ENCODE results near the gene HOOK1. TPM values are rescaled to one million over a fixed set of nuclear protein-coding genes. Genes with fewer than 3 reads are reported as not detected.

HOOK1 gene
- total and polyA plus RNA-seq, 2 of the 13 experiments (the other 11 are each of a cell fraction or from before 2014, with no cell fraction given), result 11.3 to 24.2 TPM

GRCh38 chr1:59885160-59885832 is 70.5 kb downstream of the HOOK1 start:
- ChIA-PET POLR2A (no interaction called here), CTCF (ENCODE audit: low intra/inter-chr PET ratio, low total read pairs) (no interaction called here)
- DNase-seq (ENCODE audit: low spot score) (no peak), ATAC-seq (no peak), FAIRE-seq (no peak)
- H3K9me3 ChIP-seq (ENCODE audit: low read length), result no peaks in the 10 kb centered on the region
- H3K4me3 ChIP-seq (replicated peaks in 1 of 3; ENCODE audit: insufficient read depth in 1 of 3, low read depth in 2 of 3, low read length in 3 of 3), result no peak overlapping the region
- no peak overlapping the region for H3K27ac ChIP-seq (ENCODE audit: extremely low read length, insufficient read depth, low read length)
- H3K9ac ChIP-seq (ENCODE audit: insufficient read depth, low read depth, low read length), result no peak overlapping the region
- in situ Hi-C loops (cut with HindIII; ENCODE audit: extremely low pct_ligation_motif_present, low pct_unique_long_range_greater_than_20kb) (no loop called here), intact Hi-C loops (cut with micrococcal nuclease; ENCODE audit: unreplicated experiment) (no loop called here)
- H4K20me1 ChIP-seq (ENCODE audit: insufficient read depth, low read length), result no peaks in the 10 kb centered on the region
- H2AFZ ChIP-seq (ENCODE audit: low read length), result no peak overlapping the region
- H3K4me2 ChIP-seq (ENCODE audit: low read depth, low read length), result no peak overlapping the region
- H3K79me2 ChIP-seq (ENCODE audit: insufficient read depth, low read length), result no peaks in the 10 kb centered on the region
- no peaks in the 10 kb centered on the region for H3K36me3 ChIP-seq (replicated peaks in 1 of 2; ENCODE audit: control insufficient read depth in 1 of 2, insufficient read depth in 2 of 2, low read length in 2 of 2)
- WGBS (ENCODE audit: low lambda C conversion rate), result 0% methylated on average over 2 of the region's 3 CpGs
- peaks cover 10% of the 10 kb centered on the region for H3K4me1 ChIP-seq (ENCODE audit: insufficient read depth, low read length)
- TF ChIP-seq RXRA (CRISPR knock-in tag; IDR thresholded peaks at IDR 0.05) (no peak), RFX3 (CRISPR knock-in tag; IDR thresholded peaks at IDR 0.05) (no peak), ZNF44 (CRISPR knock-in tag; IDR thresholded peaks at IDR 0.05) (no peak), FOXJ3 (CRISPR knock-in tag; IDR thresholded peaks at IDR 0.05; ENCODE audit: borderline replicate concordance) (no peak), SOX13 (IDR thresholded peaks at IDR 0.05) (no peak), SOX13 (CRISPR knock-in tag; conservative IDR thresholded peaks at IDR 0.05 in 1 of 2, IDR thresholded peaks at IDR 0.05 in 1 of 2) (no peak), ZBTB21 (CRISPR knock-in tag; IDR thresholded peaks at IDR 0.05) (no peak), MYNN (CRISPR knock-in tag; IDR thresholded peaks at IDR 0.05; ENCODE audit: low read depth) (no peak), ZFP36L2 (CRISPR knock-in tag; IDR thresholded peaks at IDR 0.05) (no peak), RFXANK (CRISPR knock-in tag; IDR thresholded peaks at IDR 0.05) (no peak)
- TF ChIP-seq, protein P1, sequence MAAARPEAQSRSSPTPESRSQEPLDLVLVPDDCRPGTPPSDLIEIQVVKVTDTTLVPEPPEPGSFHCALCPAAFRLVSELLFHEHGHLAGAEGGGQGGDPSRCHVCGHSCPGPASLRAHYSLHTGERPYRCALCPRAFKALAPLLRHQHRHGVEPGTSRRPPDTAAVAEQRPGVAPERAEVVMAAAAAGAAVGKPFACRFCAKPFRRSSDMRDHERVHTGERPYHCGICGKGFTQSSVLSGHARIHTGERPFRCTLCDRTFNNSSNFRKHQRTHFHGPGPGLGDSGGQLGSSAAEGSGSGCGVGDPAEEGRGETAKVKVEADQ (CRISPR knock-in tag; IDR thresholded peaks at IDR 0.05; ENCODE audit: borderline replicate concordance), result no peak
- TF ChIP-seq, protein P2, sequence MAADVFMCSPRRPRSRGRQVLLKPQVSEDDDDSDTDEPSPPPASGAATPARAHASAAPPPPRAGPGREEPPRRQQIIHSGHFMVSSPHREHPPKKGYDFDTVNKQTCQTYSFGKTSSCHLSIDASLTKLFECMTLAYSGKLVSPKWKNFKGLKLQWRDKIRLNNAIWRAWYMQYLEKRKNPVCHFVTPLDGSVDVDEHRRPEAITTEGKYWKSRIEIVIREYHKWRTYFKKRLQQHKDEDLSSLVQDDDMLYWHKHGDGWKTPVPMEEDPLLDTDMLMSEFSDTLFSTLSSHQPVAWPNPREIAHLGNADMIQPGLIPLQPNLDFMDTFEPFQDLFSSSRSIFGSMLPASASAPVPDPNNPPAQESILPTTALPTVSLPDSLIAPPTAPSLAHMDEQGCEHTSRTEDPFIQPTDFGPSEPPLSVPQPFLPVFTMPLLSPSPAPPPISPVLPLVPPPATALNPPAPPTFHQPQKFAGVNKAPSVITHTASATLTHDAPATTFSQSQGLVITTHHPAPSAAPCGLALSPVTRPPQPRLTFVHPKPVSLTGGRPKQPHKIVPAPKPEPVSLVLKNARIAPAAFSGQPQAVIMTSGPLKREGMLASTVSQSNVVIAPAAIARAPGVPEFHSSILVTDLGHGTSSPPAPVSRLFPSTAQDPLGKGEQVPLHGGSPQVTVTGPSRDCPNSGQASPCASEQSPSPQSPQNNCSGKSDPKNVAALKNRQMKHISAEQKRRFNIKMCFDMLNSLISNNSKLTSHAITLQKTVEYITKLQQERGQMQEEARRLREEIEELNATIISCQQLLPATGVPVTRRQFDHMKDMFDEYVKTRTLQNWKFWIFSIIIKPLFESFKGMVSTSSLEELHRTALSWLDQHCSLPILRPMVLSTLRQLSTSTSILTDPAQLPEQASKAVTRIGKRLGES (CRISPR knock-in tag; IDR thresholded peaks at IDR 0.05; ENCODE audit: borderline replicate concordance), result no peak
- H3K27me3 ChIP-seq (ENCODE audit: control insufficient read depth in 1 of 2, insufficient read depth in 2 of 2, low read length in 2 of 2), result no peaks in the 10 kb centered on the region
- BruUV-seq (replicated peaks), result no TSS peak

All from HepG2 (cell line).